ENCODE measurements around the gene CFAP298. TPM values are rescaled to one million over a fixed set of nuclear protein-coding genes. Genes with fewer than 3 reads are reported as not detected.

The CFAP298 gene
- total RNA-seq, 4 donors from 2014 or later = 22.8 to 41.2 (median 32.8) TPM

GRCh38 chr21:32554832-32555638 lies 57.1 kb downstream of the CFAP298 start:
- intact Hi-C loops (cut with DNase I) = no loop called here
- peak; percentile 17 for DNase-seq (ENCODE audit: extremely low spot score)
- 89% methylated on average over 4 of the region's 4 CpGs for WGBS
- H3K36me3 ChIP-seq = no peaks in the 10 kb centered on the region
- H3K9me3 ChIP-seq = no peaks in the 10 kb centered on the region
- no peaks in the 10 kb centered on the region for H3K27me3 ChIP-seq
- H3K4me3 ChIP-seq = no peak overlapping the region
- TF ChIP-seq POLR2A (IDR thresholded peaks at IDR 0.05; ENCODE audit: low read depth) (no peak), CTCF (IDR thresholded peaks at IDR 0.05) (no peak), POLR2AphosphoS5 (IDR thresholded peaks at IDR 0.05) (no peak), EP300 (IDR thresholded peaks at IDR 0.05) (no peak)
- no peak overlapping the region for H3K27ac ChIP-seq (replicated peaks in 1 of 4)
- H3K4me1 ChIP-seq = peaks cover 0 to 4% (median 0%) of the 10 kb centered on the region in 4 donors

GRCh38 chr21:32549886-32550285 lies 62.3 kb downstream of the CFAP298 start:
- Histone ChIP-seq H3K4me1 (peaks cover 0 to 2% (median 0%) of the 10 kb centered on the region in 4 donors), H3K4me3 (no peak overlapping the region), H3K36me3 (no peaks in the 10 kb centered on the region), H3K27me3 (no peaks in the 10 kb centered on the region), H3K27ac (replicated peaks in 1 of 4) (no peak overlapping the region), H3K9me3 (no peaks in the 10 kb centered on the region)
- intact Hi-C loops (cut with DNase I) = no loop called here
- DNase-seq (ENCODE audit: extremely low spot score) = peak; percentile 60
- TF ChIP-seq CTCF (IDR thresholded peaks at IDR 0.05) = no peak
- TF ChIP-seq EP300 (IDR thresholded peaks at IDR 0.05) = no peak
- TF ChIP-seq POLR2AphosphoS5 (IDR thresholded peaks at IDR 0.05) = no peak
- no peak for TF ChIP-seq POLR2A (IDR thresholded peaks at IDR 0.05; ENCODE audit: low read depth)
- 80% methylated on average over 3 of the region's 3 CpGs for WGBS

GRCh38 chr21:32549440-32549839 lies 62.7 kb downstream of the CFAP298 start:
- intact Hi-C loops (cut with DNase I) = no loop called here
- WGBS = 72% methylated on average over 1 of the region's 1 CpG

More at GRCh38 chr21:32549440-32549839, 62.7 kb downstream of the CFAP298 start:
- Histone ChIP-seq H3K4me1 (no peaks in the 10 kb centered on the region), H3K27me3 (no peaks in the 10 kb centered on the region), H3K4me3 (no peak overlapping the region), H3K9me3 (no peaks in the 10 kb centered on the region), H3K27ac (replicated peaks in 1 of 4) (no peak overlapping the region), H3K36me3 (no peaks in the 10 kb centered on the region)
- TF ChIP-seq EP300 (IDR thresholded peaks at IDR 0.05) (no peak), POLR2AphosphoS5 (IDR thresholded peaks at IDR 0.05) (no peak), POLR2A (IDR thresholded peaks at IDR 0.05; ENCODE audit: low read depth) (no peak), CTCF (IDR thresholded peaks at IDR 0.05) (no peak)
- DNase-seq (ENCODE audit: extremely low spot score) = no peak

Small RNA genes lying within 50 kb of the gene (small RNA-seq; reads per million reads assigned to genes)
- 0 reads per million in 3 donors for gene RNA5SP490

Other genes starting within 250 kb of the CFAP298 start
- 10 to 100 TPM; 14.1 to 31.0 (median 22.4) TPM for gene URB1, start 219.4 kb downstream of the CFAP298 start, total RNA-seq
- 10 to 100 TPM; 49.8 to 86.6 (median 64.6) TPM for gene EVA1C, start 199.7 kb downstream of the CFAP298 start, total RNA-seq
- 1 to 10 TPM; 1.2 to 1.7 (median 1.5) TPM for gene TCP10L, start 26.9 kb downstream of the CFAP298 start, total RNA-seq
- 1 to 10 TPM; 8.1 to 9.4 (median 8.5) TPM for gene SYNJ1, start 115.6 kb upstream of the CFAP298 start, total RNA-seq
- gene PAXBP1, start 159.4 kb upstream of the CFAP298 start, total RNA-seq = 10 to 100 TPM; 21.4 to 40.3 (median 24.5) TPM